Heart left ventricle (tissue), 13 donors: Measurements from ENCODE around the gene WTAP.

Experiments used
- POLR2A ChIP-seq, 2 donors: fragments of 450-650 bp; IDR thresholded peaks; one replicate each; pipeline ENCODE4 v1.6.1; 2017; ENCODE audit warnings: antibody characterized with exemption in 2 of 2, mild to moderate bottlenecking in 2 of 2, moderate library complexity in 2 of 2
- TF ChIP-seq, protein P1 (sequence below), 12 donors: fragments of 200-600 bp; sonication (generic) in 4 of 12; IDR thresholded peaks; one replicate each; pipeline versions ENCODE4 v1.5.0 to v1.8.0; 2018 to 2022; ENCODE audit warnings: antibody characterized with exemption in 12 of 12, mild to moderate bottlenecking in 5 of 12
- donor health status: ischemic (EF 13 %, LVEDD 7.1; RV severe dilation, severe dysfunction).
- donor health status: DM: no; HTN: yes; CAD: no.
- donor health status: DM: no; HTN: no; CAD: no.
- donor health status: ischemic (EF 25% LVEDD 6.9; RV normal size, moderate dysfunction).
- donor health status: ischemic (EF 25% LVEDD 5.7; RV mildly dilated, moderate dysfunction).
- donor health status: ischemic (EF 35%, LVEDD 5.7; RV mildly dilated, moderate dysfunction).
- donor health status: nonischemic (EF 11% LVEDD 7.7; RV severe dilation, severe dysfunction).
- donor health status: DM: yes; HTN: yes; CAD: no.
- donor health status: PGD.
- donor health status: ischemic (EF 29% LVEDD 5.4; RV normal size, mild dysfunction).
- donor health status: nonischemic (EF 23%, LVEDD 6.1; RV moderate dilation, normal function).

DNA sequence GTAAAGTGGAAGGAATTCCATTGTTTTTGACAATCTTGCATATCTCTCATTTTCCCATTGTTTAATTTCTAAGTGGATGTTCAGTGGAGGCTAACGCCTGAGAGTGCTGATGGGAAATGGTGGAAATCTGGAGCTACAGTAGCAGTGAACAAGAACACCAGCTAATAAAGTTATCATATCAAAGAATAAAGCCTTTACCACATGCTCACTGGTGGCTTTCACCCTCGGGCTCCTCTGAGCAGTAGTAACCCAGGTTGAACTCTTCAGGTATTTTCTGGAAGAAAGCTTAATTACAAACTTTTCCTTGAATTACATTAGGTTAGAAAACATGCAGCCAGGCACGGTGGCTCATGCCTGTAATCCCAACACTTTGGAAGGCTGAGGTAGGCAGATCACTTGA, 24.1 kb downstream of the WTAP start:
- TF ChIP-seq, protein P1, sequence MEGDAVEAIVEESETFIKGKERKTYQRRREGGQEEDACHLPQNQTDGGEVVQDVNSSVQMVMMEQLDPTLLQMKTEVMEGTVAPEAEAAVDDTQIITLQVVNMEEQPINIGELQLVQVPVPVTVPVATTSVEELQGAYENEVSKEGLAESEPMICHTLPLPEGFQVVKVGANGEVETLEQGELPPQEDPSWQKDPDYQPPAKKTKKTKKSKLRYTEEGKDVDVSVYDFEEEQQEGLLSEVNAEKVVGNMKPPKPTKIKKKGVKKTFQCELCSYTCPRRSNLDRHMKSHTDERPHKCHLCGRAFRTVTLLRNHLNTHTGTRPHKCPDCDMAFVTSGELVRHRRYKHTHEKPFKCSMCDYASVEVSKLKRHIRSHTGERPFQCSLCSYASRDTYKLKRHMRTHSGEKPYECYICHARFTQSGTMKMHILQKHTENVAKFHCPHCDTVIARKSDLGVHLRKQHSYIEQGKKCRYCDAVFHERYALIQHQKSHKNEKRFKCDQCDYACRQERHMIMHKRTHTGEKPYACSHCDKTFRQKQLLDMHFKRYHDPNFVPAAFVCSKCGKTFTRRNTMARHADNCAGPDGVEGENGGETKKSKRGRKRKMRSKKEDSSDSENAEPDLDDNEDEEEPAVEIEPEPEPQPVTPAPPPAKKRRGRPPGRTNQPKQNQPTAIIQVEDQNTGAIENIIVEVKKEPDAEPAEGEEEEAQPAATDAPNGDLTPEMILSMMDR (IDR thresholded peaks at IDR 0.05) = no peak
- no peak for TF ChIP-seq POLR2A (IDR thresholded peaks at IDR 0.05)
